Thyroid gland (tissue), 4 donors: Measurements from ENCODE around the gene PPP1R3F. TPM values are rescaled to one million over a fixed set of nuclear protein-coding genes. Genes with fewer than 3 reads are reported as not detected.

ENCODE experiments used
- DNase-seq, 2 donors: peaks; one replicate each; pipeline ENCODE4 v3.0.0-alpha.2; 2019
- H3K27ac ChIP-seq, 3 donors: fragments of 200-600 bp; sonication (generic); 1 replicate in 2 of 3; 2 replicates in 1 of 3; pipeline ENCODE4 v1.5.1; 2016 to 2019; ENCODE audit warnings: mild to moderate bottlenecking in 1 of 3, moderate library complexity in 1 of 3
- H3K27me3 ChIP-seq: fragments of 200-600 bp; sonication (generic); one replicate; pipeline ENCODE4 v1.5.1; 2019
- H3K36me3 ChIP-seq, 2 donors: fragments of 200-600 bp; sonication (generic); one replicate each; pipeline ENCODE4 v1.5.1; 2016 to 2019
- H3K4me1 ChIP-seq, 2 donors: fragments of 200-600 bp; sonication (generic); one replicate each; pipeline ENCODE4 v1.5.1; 2017 to 2019
- H3K4me3 ChIP-seq, 3 donors: fragments of 200-600 bp; sonication (generic); replicated peaks in 1 of 3; 1 replicate in 2 of 3; 2 replicates in 1 of 3; pipeline ENCODE4 v1.5.1; 2016; ENCODE audit warnings: mild to moderate bottlenecking in 1 of 3
- H3K9me3 ChIP-seq: fragments of 200-600 bp; sonication (generic); one replicate; pipeline ENCODE4 v1.5.1; 2017
- CTCF ChIP-seq, 6 experiments: fragments of 200-600 bp in 3 of 6; fragments of 450-650 bp in 3 of 6; sonication (generic) in 3 of 6; IDR thresholded peaks; one replicate each; pipeline ENCODE4 v1.5.1; 2016 to 2019; ENCODE audit warnings: antibody characterized with exemption in 6 of 6, mild to moderate bottlenecking in 2 of 6, inconsistent platforms in 1 of 6, moderate library complexity in 1 of 6
- POLR2A ChIP-seq, 2 donors: fragments of 450-650 bp; IDR thresholded peaks; one replicate each; pipeline ENCODE4 v1.6.1; 2017; ENCODE audit warnings: antibody characterized with exemption in 2 of 2, mild to moderate bottlenecking in 2 of 2, moderate library complexity in 1 of 2
- WGBS, 2 donors: methylation state at CpG; one replicate each; pipeline ENCODE4 v1.1.5; 2017; 5-methylcytosine and 5-hydroxymethylcytosine counted together
- intact Hi-C: fragments of 100-400 bp; cut with DNase I; formaldehyde crosslinking; loops from one replicate; pipeline ENCODE4 v1.15.1; 2023
- total RNA-seq, 4 donors: library from RNA; depleted of rRNA; stranded (reverse); fragments of >200 nt; gene quantifications; one replicate each; pipeline ENCODE4 v1.2.3, GENCODE V29; 2016

PPP1R3F gene
- total RNA-seq, 4 donors from 2014 or later = 7.7 to 15.7 (median 12.5) TPM

DNA sequence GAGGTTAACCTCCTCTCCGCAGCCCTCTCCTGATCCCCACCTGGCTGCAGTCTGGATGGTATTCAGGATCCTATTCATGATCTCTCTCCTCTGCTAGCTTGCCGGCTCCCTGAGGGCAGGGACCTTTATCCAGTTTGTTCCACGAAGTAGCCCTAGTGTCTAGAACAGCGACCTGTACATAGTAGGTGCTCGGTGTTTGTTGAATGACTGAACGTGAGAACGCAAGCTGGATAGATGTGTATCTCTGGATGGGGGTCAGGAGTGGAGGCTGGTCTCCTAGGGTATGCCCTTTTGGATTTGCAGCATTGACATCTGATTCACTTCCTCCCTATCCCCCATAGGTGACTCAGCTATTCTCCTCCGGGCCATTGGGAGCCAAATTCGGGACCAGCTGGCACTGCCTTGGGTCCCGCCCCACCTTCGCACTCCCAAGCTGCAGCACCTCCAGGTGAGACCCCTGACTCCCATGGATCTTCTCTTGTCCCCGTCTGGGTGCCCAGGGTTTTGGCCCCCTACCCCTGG is 27.0 kb upstream of the PPP1R3F start:
- DNase-seq = no peak

DNA sequence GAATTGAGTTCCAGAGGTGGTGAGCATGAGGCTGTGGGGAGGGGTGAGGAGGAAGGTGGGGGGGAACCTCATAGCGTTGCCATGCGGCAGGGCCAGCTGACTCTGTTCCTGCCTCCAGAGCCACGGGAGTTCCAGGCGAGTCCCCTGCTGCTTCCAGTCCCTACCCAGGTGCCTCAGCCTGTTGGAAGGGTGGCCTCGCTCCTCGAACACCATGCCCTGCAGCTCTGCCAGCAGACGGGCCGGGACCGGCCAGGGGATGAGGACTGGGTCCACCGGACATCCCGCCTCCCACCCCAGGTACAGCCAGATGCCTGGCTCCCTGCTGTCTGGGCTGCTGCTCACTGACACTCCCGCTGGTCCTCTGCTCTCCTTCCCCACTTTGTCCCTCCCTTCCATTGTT is 26.4 kb upstream of the PPP1R3F start:
- Histone ChIP-seq H3K36me3 (no peaks in the 10 kb centered on the region), H3K4me3 (no peak overlapping the region), H3K4me1 (no peaks in the 10 kb centered on the region), H3K9me3 (no peaks in the 10 kb centered on the region), H3K27ac (no peak overlapping the region), H3K27me3 (no peaks in the 10 kb centered on the region)
- intact Hi-C loops = no loop called here
- 90 to 91% methylated on average over 3 to 10 of the region's 12 CpGs for WGBS, 2 donors
- DNase-seq = no peak
- TF ChIP-seq POLR2A (IDR thresholded peaks at IDR 0.05) (no peak), CTCF (IDR thresholded peaks at IDR 0.05) (no peak)

More for the DNA sequence above, 27.0 kb upstream of the PPP1R3F start:
- H3K9me3 ChIP-seq = no peaks in the 10 kb centered on the region
- WGBS, 2 donors = 91 to 96% methylated on average over 8 to 12 of the region's 12 CpGs
- intact Hi-C loops = no loop called here
- TF ChIP-seq CTCF (IDR thresholded peaks at IDR 0.05) (no peak), POLR2A (IDR thresholded peaks at IDR 0.05) (no peak)
- no peaks in the 10 kb centered on the region for H3K27me3 ChIP-seq
- no peaks in the 10 kb centered on the region for H3K4me1 ChIP-seq
- H3K4me3 ChIP-seq = no peak overlapping the region
- no peak overlapping the region for H3K27ac ChIP-seq
- no peaks in the 10 kb centered on the region for H3K36me3 ChIP-seq

DNA sequence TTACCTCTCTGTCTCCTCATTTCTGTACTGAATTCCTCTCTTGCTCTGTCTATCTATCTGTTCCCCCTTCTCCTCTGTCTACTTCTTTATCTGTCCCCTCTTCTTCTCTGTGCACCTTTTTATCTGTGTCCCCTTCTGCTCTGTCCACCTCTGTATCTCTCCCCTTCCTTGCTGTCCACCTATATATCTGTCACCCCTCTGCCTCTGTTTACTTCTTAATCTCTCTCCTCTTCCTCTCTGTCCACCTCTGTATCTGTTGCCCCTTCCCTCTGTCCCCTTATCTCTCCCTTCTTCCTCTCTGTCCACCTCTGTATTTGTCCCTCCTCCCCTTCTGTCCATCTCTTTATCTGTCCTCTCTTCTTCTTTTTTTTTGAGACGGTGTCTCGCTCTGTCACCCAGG is 25.4 kb upstream of the PPP1R3F start:
- no peak overlapping the region for H3K27ac ChIP-seq
- no peaks in the 10 kb centered on the region for H3K4me1 ChIP-seq
- WGBS, 2 donors = 93 to 100% methylated on average over 2 of the region's 2 CpGs
- no peak for DNase-seq
- no peaks in the 10 kb centered on the region for H3K27me3 ChIP-seq
- H3K36me3 ChIP-seq = no peaks in the 10 kb centered on the region
- H3K4me3 ChIP-seq = no peak overlapping the region
- H3K9me3 ChIP-seq = no peaks in the 10 kb centered on the region
- TF ChIP-seq POLR2A (IDR thresholded peaks at IDR 0.05) (no peak), CTCF (IDR thresholded peaks at IDR 0.05) (no peak)
- intact Hi-C loops = no loop called here

GRCh38 chrX:49246541-49246940 is 23.1 kb upstream of the PPP1R3F start:
- 86 to 100% methylated on average over 1 to 2 of the region's 10 CpGs for WGBS, 2 donors
- H3K9me3 ChIP-seq = no peaks in the 10 kb centered on the region
- H3K27ac ChIP-seq = no peak overlapping the region
- intact Hi-C loops = no loop called here
- H3K4me1 ChIP-seq = no peaks in the 10 kb centered on the region
- TF ChIP-seq CTCF (IDR thresholded peaks at IDR 0.05) (no peak), POLR2A (IDR thresholded peaks at IDR 0.05) (no peak)
- H3K27me3 ChIP-seq = no peaks in the 10 kb centered on the region
- H3K4me3 ChIP-seq = no peak overlapping the region
- DNase-seq = no peak
- no peaks in the 10 kb centered on the region for H3K36me3 ChIP-seq

DNA sequence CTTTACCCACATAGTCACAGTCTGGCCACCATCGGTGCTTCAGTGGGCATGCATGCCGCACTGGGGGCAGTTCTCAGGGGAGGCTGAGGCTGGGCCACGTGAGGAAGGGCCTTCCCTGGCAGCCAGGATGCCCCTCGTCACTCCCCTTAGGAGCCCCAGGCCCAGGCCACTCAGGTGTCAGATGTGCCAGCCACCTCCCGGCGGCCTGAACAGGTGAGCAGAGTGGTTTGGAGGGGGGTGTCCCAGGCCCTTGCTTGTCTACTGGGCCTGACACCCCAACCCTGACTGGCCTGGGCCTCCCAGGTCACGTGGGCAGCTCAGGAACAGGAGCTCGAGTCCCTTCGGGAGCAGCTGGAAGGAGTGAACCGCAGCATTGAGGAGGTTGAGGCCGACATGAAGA is 22.2 kb upstream of the PPP1R3F start:
- TF ChIP-seq POLR2A (IDR thresholded peaks at IDR 0.05) = no peak
- TF ChIP-seq CTCF (IDR thresholded peaks at IDR 0.05) = no peak
- no peaks in the 10 kb centered on the region for H3K4me1 ChIP-seq
- H3K27ac ChIP-seq = no peak overlapping the region
- H3K4me3 ChIP-seq = no peak overlapping the region
- no peaks in the 10 kb centered on the region for H3K27me3 ChIP-seq
- H3K9me3 ChIP-seq = no peaks in the 10 kb centered on the region
- 90% methylated on average over 2 of the region's 11 CpGs; no CpG with 5 or more reads in 1 of the 2 donors for WGBS, 2 donors
- DNase-seq = no peak
- intact Hi-C loops = no loop called here
- no peaks in the 10 kb centered on the region for H3K36me3 ChIP-seq
